K562 (cell line): ENCODE data around the gene CRLF1. TPM values are rescaled to one million over a fixed set of nuclear protein-coding genes. Genes with fewer than 3 reads are reported as not detected.
A peak's percentile ranks its signal among the peaks of the same experiment; 100 is the strongest.

Experiments used
- ATF1 ChIP-seq, 2 experiments: fragments of 450-650 bp in 1 of 2; IDR thresholded peaks; 2 replicates each; pipeline ENCODE4 v1.6.1; 2016; ENCODE audit warnings: missing compliant biosample characterization in 1 of 2, missing genetic modification characterization in 1 of 2
- CBX8 ChIP-seq: fragments of 200-600 bp; sonication (generic); IDR thresholded peaks from 2 replicates; pipeline ENCODE4 v1.6.1; 2012; ENCODE audit warnings: borderline replicate concordance, mixed run types, low read depth, mild to moderate bottlenecking, moderate library complexity, mixed read lengths, low read length, control low read depth, inconsistent platforms; ENCODE audit not compliant: poor library complexity, severe bottlenecking; ENCODE audit errors: extremely low read depth
- EGR1 ChIP-seq: fragments of 450-650 bp; conservative IDR thresholded peaks from 2 replicates; pipeline ENCODE4 v1.6.1; 2017; ENCODE audit warnings: mild to moderate bottlenecking
- LARP7 ChIP-seq: fragments of 450-650 bp; IDR thresholded peaks from 2 replicates; pipeline ENCODE4 v1.6.1; 2016
- MGA ChIP-seq: fragments of 450-650 bp; IDR thresholded peaks from 2 replicates; pipeline ENCODE4 v1.6.1; 2016; ENCODE audit warnings: mild to moderate bottlenecking, moderate library complexity
- MTA3 ChIP-seq: fragments of 450-650 bp; formaldehyde crosslinking; IDR thresholded peaks from 2 replicates; pipeline ENCODE4 v1.6.1; 2017; ENCODE audit warnings: mild to moderate bottlenecking, borderline replicate concordance
- SIRT6 ChIP-seq: IDR thresholded peaks from one replicate; pipeline ENCODE4 v1.6.1; 2012; ENCODE audit warnings: low read depth, mild to moderate bottlenecking, control low read depth, inconsistent platforms, low read length, moderate library complexity
- SMAD2 ChIP-seq: fragments of 150-350 bp; IDR thresholded peaks from 2 replicates; pipeline ENCODE4 v1.6.1; 2014; ENCODE audit warnings: low read depth, mild to moderate bottlenecking, low read length
- TOE1 ChIP-seq, 2 experiments: fragments of 450-650 bp in 1 of 2; sonication (generic) in 1 of 2; formaldehyde crosslinking in 1 of 2; IDR thresholded peaks; 2 replicates each; pipeline versions ENCODE4 v1.7.1 to v1.8.0; 2016 to 2022; ENCODE audit warnings: borderline replicate concordance in 2 of 2, mild to moderate bottlenecking in 2 of 2, antibody characterized with exemption in 1 of 2, inconsistent platforms in 1 of 2, low read depth in 1 of 2, missing genetic modification reagents in 1 of 2, moderate library complexity in 1 of 2
- USF1 ChIP-seq: sonication (generic); formaldehyde crosslinking; IDR thresholded peaks from 2 replicates; pipeline ENCODE4 v1.9.0; 2022; ENCODE audit warnings: mild to moderate bottlenecking, missing genetic modification reagents
- ZNF253 ChIP-seq: fragments of 250-450 bp; sonication (Bioruptor Pico); conservative IDR thresholded peaks from 2 replicates; pipeline ENCODE4 v1.6.1; 2021; ENCODE audit warnings: mild to moderate bottlenecking
- polyA plus RNA-seq, 8 experiments: library from polyadenylated mRNA; depleted of rRNA in 4 of 8; stranded (reverse) in 5 of 8; unstranded in 3 of 8; fragments of >200 nt; fragmentation: Nextera tagmentation in 2 of 8; fragmentation: Illumina TruSeq in 1 of 8; extraction: Ambion mirVana in 2 of 8; extraction: Trizol in 1 of 8; gene quantifications; 2 replicates each; pipeline versions ENCODE4 v1.2.1 to v1.2.3, GENCODE V29; 2011 to 2014; ENCODE audit warnings: inconsistent platforms in 1 of 8, missing spikeins in 1 of 8
- total RNA-seq, 7 experiments: library from RNA; depleted of rRNA in 6 of 7; stranded (reverse); fragments of >200 nt in 6 of 7; fragmentation: Illumina TruSeq in 2 of 7; extraction: Trizol in 2 of 7; gene quantifications; 2 replicates each; pipeline versions ENCODE4 v1.2.1 to v1.2.3, GENCODE V29; 2011 to 2021; ENCODE audit warnings: low replicate concordance in 1 of 7

The CRLF1 gene
- total and polyA plus RNA-seq, 9 of the 15 experiments (the other 6 are each of a cell fraction or from before 2014, with no cell fraction given) = 0.85 to 3.6 (median 1.7) TPM

GRCh38 chr19:18596752-18597157, 9.8 kb downstream of the CRLF1 start (continued):
- TF ChIP-seq MGA = peak; percentile 76
- TF ChIP-seq EGR1 = peak; percentile 48
- TF ChIP-seq ZNF253 (CRISPR knock-in tag) = no peak
- TF ChIP-seq SMAD2 = no peak
- TF ChIP-seq TOE1 (IDR thresholded peaks at IDR 0.05; ENCODE audit: borderline replicate concordance) = peak; percentile 70; the same call in 1 of the 2 replicates
- no peak for TF ChIP-seq TOE1 (CRISPR knock-in tag; IDR thresholded peaks at IDR 0.05; ENCODE audit: borderline replicate concordance, low read depth)
- TF ChIP-seq SIRT6 = no peak
- 0 out of 2 replicates have a peak, but pooled peaks have one; percentile 23 for TF ChIP-seq USF1 (CRISPR knock-in tag)
- no peak for TF ChIP-seq CBX8
- TF ChIP-seq MTA3 = peak; percentile 65; the same call in 1 of the 2 replicates
- TF ChIP-seq ATF1 (CRISPR knock-in tag; IDR thresholded peaks at IDR 0.05) = no peak
- peak; percentile 56 for TF ChIP-seq ATF1 (tag; IDR thresholded peaks at IDR 0.05)
- no peak for TF ChIP-seq LARP7
